Prostate gland (tissue), 2 donors: ENCODE measurements around the gene ASIP. TPM values are rescaled to one million over a fixed set of nuclear protein-coding genes. Genes with fewer than 3 reads are reported as not detected.
"Not testable (repeated sequence)": the region's sequence is repeated elsewhere in the genome, so short reads cannot be mapped to it uniquely, and the experiment has no call there.

ENCODE experiments used
- DNase-seq: peaks from one replicate; pipeline ENCODE4 v3.0.0-alpha.2; 2019; ENCODE audit warnings: low spot score
- H3K27ac ChIP-seq, 2 donors: fragments of 200-600 bp; sonication (generic); 2 replicates each; pipeline ENCODE4 v1.5.1; 2017 to 2019
- H3K27me3 ChIP-seq: fragments of 200-600 bp; sonication (generic); replicated peaks from 2 replicates; pipeline ENCODE4 v1.5.1; 2019; ENCODE audit not compliant: insufficient read depth
- H3K36me3 ChIP-seq, 2 donors: fragments of 200-600 bp; sonication (generic); 1 replicate in 1 of 2; 2 replicates in 1 of 2; pipeline versions ENCODE4 v1.5.1 to v1.8.1; 2017 to 2019
- H3K4me1 ChIP-seq: fragments of 200-600 bp; sonication (generic); replicated peaks from 2 replicates; pipeline ENCODE4 v1.5.1; 2019
- H3K4me3 ChIP-seq, 2 donors: fragments of 200-600 bp; sonication (generic); 2 replicates each; pipeline ENCODE4 v1.5.1; 2017 to 2019
- H3K9me3 ChIP-seq: fragments of 200-600 bp; sonication (generic); 2 replicates; pipeline ENCODE4 v1.5.1; 2017
- CTCF ChIP-seq, 4 experiments: fragments of 200-600 bp in 2 of 4; fragments of 450-650 bp in 2 of 4; sonication (generic) in 2 of 4; IDR thresholded peaks; 1 replicate in 3 of 4; 2 replicates in 1 of 4; pipeline ENCODE4 v1.5.1; 2016 to 2019; ENCODE audit warnings: antibody characterized with exemption in 4 of 4, mild to moderate bottlenecking in 2 of 4, moderate library complexity in 2 of 4
- POLR2A ChIP-seq: fragments of 450-650 bp; IDR thresholded peaks from one replicate; pipeline ENCODE4 v1.6.1; 2016; ENCODE audit warnings: antibody characterized with exemption, mild to moderate bottlenecking
- POLR2AphosphoS5 ChIP-seq: sonication (generic); formaldehyde crosslinking; IDR thresholded peaks from one replicate; pipeline ENCODE4 v1.6.1; 2017; ENCODE audit warnings: antibody characterized with exemption
- WGBS: methylation state at CpG from one replicate; pipeline ENCODE4 v1.1.5; 2018; 5-methylcytosine and 5-hydroxymethylcytosine counted together
- intact Hi-C: fragments of 100-400 bp; cut with DNase I; formaldehyde crosslinking; loops from one replicate; pipeline ENCODE4 v1.14.2; 2022
- total RNA-seq, 2 donors: library from RNA; depleted of rRNA; stranded (reverse); fragments of >200 nt; gene quantifications; one replicate each; pipeline ENCODE4 v1.1.0, GENCODE V29; 2016

Gene ASIP
- total RNA-seq, result 1 to 10 TPM in 1 of 2 donors, not detected in 1; 3.6 TPM

DNA sequence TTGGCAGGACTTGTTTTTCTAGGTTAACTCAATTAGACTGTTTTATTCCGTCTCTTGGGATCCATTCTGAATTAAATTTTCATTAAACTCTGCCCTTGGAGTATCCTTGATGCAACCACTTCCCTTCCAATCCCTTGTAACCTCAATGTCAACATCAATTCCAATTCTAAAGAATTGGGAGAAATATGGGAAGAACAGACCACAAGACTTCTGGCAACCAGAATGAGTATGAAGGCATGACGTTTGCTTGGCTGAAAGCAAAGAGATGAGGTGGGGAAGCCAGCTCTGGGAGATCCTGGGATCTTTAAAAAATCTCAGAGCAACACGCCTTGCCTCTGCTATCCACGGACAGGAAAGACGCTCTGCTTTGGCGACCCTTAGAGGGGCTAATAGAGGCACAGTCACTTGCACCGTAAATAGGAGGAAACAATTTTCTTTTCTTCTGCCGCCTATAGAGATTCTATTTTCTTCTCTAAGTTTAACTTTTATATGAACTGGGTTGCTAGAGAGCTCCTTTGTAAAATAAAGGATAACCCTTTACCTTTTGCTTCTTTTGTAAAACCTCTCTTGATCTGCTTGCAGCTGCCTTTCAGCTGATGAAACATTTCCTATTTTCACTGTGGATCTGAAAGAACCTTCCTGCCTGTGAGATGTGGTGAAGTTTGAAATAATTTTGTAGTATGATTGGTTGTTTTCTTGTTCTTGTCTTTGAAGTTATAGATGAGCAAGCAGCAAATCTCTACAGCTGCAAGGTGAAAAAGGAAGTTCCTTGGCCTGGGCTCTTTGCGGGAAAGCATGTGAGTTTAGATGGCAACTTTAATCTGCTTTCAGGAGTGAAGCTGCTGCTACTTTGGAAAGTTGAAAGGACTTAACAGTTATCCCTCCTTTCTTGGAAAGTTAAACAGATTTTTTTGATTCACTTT lies at the start of gene ASIP:
TSS of gene ASIP (plus strand) at position 731 of the 923 bp plus-strand sequence. CDS start 18,952 bp downstream, outside the sequence.
- Histone ChIP-seq H3K27me3 (no peaks in the 10 kb centered on the region), H3K4me3 (no peak within 1 kb of the TSS), H3K9me3 (no peaks in the 10 kb centered on the region), H3K27ac (no peak within 1 kb of the TSS), H3K36me3 (no peaks in the 10 kb centered on the region), H3K4me1 (no peaks in the 10 kb centered on the region)
- intact Hi-C loops, result no loop called here
- no peak for DNase-seq
- WGBS, result 73% methylated on average over 9 of the region's 9 CpGs
- TF ChIP-seq CTCF (IDR thresholded peaks at IDR 0.05), result no peak
- no peak for TF ChIP-seq POLR2A
- no peak for TF ChIP-seq POLR2AphosphoS5

DNA sequence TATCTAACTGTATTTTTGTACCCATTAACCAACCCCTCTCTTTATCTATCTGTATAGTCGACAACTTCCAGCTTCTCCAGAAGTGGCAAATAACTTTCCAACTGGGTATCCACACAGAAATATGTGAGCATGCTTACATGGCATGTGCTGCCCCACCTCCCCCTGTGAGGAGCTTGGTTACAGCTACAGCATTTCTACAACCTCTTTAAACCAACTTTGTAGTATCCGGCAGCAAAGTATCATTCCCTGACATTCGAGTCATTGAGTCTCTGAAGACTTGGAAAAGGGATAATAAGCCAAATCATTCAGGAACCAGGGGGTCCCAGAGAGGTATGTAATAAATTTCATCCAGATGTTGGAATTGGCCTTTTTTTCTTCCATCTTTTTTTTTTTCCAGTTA lies 48.2 kb upstream of the ASIP start:
- no peaks in the 10 kb centered on the region for H3K4me1 ChIP-seq
- H3K36me3 ChIP-seq, result no peaks in the 10 kb centered on the region
- WGBS, result 83% methylated on average over 3 of the region's 3 CpGs
- no peaks in the 10 kb centered on the region for H3K9me3 ChIP-seq
- no peak for DNase-seq
- no peak for TF ChIP-seq POLR2A
- no peak for TF ChIP-seq CTCF (IDR thresholded peaks at IDR 0.05)
- no peak for TF ChIP-seq POLR2AphosphoS5
- H3K27ac ChIP-seq, result no peak overlapping the region
- H3K4me3 ChIP-seq, result no peak overlapping the region
- no peaks in the 10 kb centered on the region for H3K27me3 ChIP-seq
- intact Hi-C loops, result loop anchor here (5.0 kb wide), 1 partner anchor 109 kb away; the partner anchor contains the start of gene AHCY

DNA sequence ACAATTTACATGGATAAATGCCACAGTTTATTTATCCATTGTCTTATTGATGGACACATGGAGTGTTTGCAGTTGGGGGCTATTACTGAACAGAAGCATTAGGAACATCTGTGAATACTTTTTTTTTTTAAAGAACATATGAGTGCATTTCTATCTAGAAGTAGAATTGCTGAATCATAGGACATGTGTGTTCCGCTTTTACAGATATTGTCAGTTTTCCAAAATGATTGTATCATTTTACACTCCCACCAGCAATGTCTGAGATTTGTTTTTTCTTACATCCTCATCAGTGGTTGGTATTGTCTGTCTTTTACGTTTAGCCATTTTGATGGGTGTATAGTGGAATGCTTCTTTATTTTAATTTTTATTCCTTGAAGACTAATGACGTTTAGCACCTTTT lies 42.0 kb upstream of the ASIP start:
- Histone ChIP-seq H3K27ac (no peak overlapping the region), H3K36me3 (no peaks in the 10 kb centered on the region), H3K4me3 (no peak overlapping the region), H3K4me1 (no peaks in the 10 kb centered on the region), H3K9me3 (no peaks in the 10 kb centered on the region), H3K27me3 (no peaks in the 10 kb centered on the region)
- TF ChIP-seq POLR2A (no peak), CTCF (IDR thresholded peaks at IDR 0.05) (no peak), POLR2AphosphoS5 (no peak)
- no peak for DNase-seq
- WGBS, result 69% methylated on average over 3 of the region's 3 CpGs
- intact Hi-C loops, result no loop called here

GRCh38 chr20:34200023-34200422 lies 41.2 kb upstream of the ASIP start:
- H3K36me3 ChIP-seq, result no peaks in the 10 kb centered on the region
- WGBS, result 62% methylated on average over 2 of the region's 2 CpGs
- TF ChIP-seq CTCF (IDR thresholded peaks at IDR 0.05), result no peak
- TF ChIP-seq POLR2A, result no peak
- no peak for TF ChIP-seq POLR2AphosphoS5
- no peak for DNase-seq
- H3K27me3 ChIP-seq, result no peaks in the 10 kb centered on the region
- H3K4me3 ChIP-seq, result no peak overlapping the region
- no peaks in the 10 kb centered on the region for H3K9me3 ChIP-seq
- H3K27ac ChIP-seq, result no peak overlapping the region
- intact Hi-C loops, result no loop called here
- H3K4me1 ChIP-seq, result no peaks in the 10 kb centered on the region

DNA sequence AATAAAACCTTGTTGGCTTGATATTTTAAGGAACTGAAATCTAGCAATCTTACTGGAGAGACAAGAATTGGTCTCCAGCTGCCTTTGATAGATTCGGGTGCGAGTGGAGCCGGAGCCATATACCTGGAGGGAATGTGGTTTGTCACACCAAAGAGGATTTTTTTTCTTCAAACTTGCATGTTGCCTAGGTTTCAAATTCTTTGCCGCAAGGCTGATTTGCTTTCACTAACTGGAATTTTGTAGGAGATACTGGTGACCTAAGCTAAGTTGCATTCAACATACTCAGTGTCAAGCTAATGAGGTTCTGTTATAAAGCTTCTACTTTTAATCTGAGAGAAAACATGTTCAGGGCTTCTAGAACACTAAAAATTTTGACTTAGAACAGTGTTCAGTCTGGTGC lies 39.7 kb upstream of the ASIP start:
- Histone ChIP-seq H3K4me3 (no peak overlapping the region), H3K9me3 (no peaks in the 10 kb centered on the region), H3K4me1 (no peaks in the 10 kb centered on the region), H3K27ac (no peak overlapping the region), H3K36me3 (no peaks in the 10 kb centered on the region), H3K27me3 (no peaks in the 10 kb centered on the region)
- TF ChIP-seq POLR2A, result no peak
- no peak for TF ChIP-seq POLR2AphosphoS5
- no peak for TF ChIP-seq CTCF (IDR thresholded peaks at IDR 0.05)
- WGBS, result 54% methylated on average over 4 of the region's 4 CpGs
- DNase-seq, result no peak
- intact Hi-C loops, result no loop called here

- H3K4me1 ChIP-seq, H3K4me3 ChIP-seq, H3K27me3 ChIP-seq, DNase-seq, H3K36me3 ChIP-seq, H3K27ac ChIP-seq, H3K9me3 ChIP-seq, intact Hi-C loops: not testable (repeated sequence)
- 69% methylated on average over 21 of the region's 21 CpGs for WGBS
Measured at GRCh38 chr20:34205172-34205880, 35.9 kb upstream of the ASIP start.
